HG02571 (cell line): ENCODE measurements around the gene DIP2C.
"Not testable (repeated sequence)": the region's sequence is repeated elsewhere in the genome, so short reads cannot be mapped to it uniquely, and the experiment has no call there.

ENCODE experiments used
- ATAC-seq: cut with Tn5 transposase; IDR thresholded peaks from one replicate; pipeline ENCODE4 v1.9.1; 2021; ENCODE audit warnings: mild to moderate bottlenecking, moderate library complexity; ENCODE audit not compliant: unreplicated experiment

The DIP2C gene

GRCh38 chr10:436911-437665 lies 252.4 kb downstream of the DIP2C start:
- ATAC-seq = no peak

GRCh38 chr10:436013-436697 lies 253.3 kb downstream of the DIP2C start:
- ATAC-seq = no peak

GRCh38 chr10:435397-435796 lies 254.1 kb downstream of the DIP2C start:
- no peak for ATAC-seq

- no peak for ATAC-seq
Measured at GRCh38 chr10:429696-430095, 259.8 kb downstream of the DIP2C start.

- ATAC-seq = no peak
Measured at GRCh38 chr10:427761-428519, 261.5 kb downstream of the DIP2C start.

- not testable (repeated sequence) for ATAC-seq
Measured at GRCh38 chr10:425365-425764, 264.1 kb downstream of the DIP2C start.

GRCh38 chr10:424724-425123 lies 264.7 kb downstream of the DIP2C start:
- not testable (repeated sequence) for ATAC-seq

- ATAC-seq = no peak
Measured at GRCh38 chr10:423178-423577, 266.3 kb downstream of the DIP2C start.

- ATAC-seq = no peak
Measured at GRCh38 chr10:422675-423074, 266.8 kb downstream of the DIP2C start.

GRCh38 chr10:422241-422640 lies 267.2 kb downstream of the DIP2C start:
- ATAC-seq = no peak

GRCh38 chr10:421170-421569 lies 268.3 kb downstream of the DIP2C start:
- ATAC-seq = no peak

- no peak for ATAC-seq
Measured at GRCh38 chr10:420154-421121, 269.0 kb downstream of the DIP2C start.

- no peak for ATAC-seq
Measured at GRCh38 chr10:418894-419293, 270.6 kb downstream of the DIP2C start.

- no peak for ATAC-seq
Measured at GRCh38 chr10:418226-418625, 271.2 kb downstream of the DIP2C start.

GRCh38 chr10:416091-416515 lies 273.4 kb downstream of the DIP2C start:
- ATAC-seq = no peak

GRCh38 chr10:413662-414071 lies 275.8 kb downstream of the DIP2C start:
- no peak for ATAC-seq

- ATAC-seq = no peak
Measured at GRCh38 chr10:412109-412508, 277.4 kb downstream of the DIP2C start.

GRCh38 chr10:411603-412002 lies 277.9 kb downstream of the DIP2C start:
- no peak for ATAC-seq

GRCh38 chr10:409408-410040 lies 279.9 kb downstream of the DIP2C start:
- ATAC-seq = no peak

GRCh38 chr10:408236-408635 lies 281.2 kb downstream of the DIP2C start:
- ATAC-seq = no peak
